ENCODE data around the gene FAM180B.
"Not testable (repeated sequence)": the region's sequence is repeated elsewhere in the genome, so short reads cannot be mapped to it uniquely, and the experiment has no call there.

The FAM180B gene, protein sequence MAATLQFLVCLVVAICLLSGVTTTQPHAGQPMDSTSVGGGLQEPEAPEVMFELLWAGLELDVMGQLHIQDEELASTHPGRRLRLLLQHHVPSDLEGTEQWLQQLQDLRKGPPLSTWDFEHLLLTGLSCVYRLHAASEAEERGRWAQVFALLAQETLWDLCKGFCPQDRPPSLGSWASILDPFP

DNA sequence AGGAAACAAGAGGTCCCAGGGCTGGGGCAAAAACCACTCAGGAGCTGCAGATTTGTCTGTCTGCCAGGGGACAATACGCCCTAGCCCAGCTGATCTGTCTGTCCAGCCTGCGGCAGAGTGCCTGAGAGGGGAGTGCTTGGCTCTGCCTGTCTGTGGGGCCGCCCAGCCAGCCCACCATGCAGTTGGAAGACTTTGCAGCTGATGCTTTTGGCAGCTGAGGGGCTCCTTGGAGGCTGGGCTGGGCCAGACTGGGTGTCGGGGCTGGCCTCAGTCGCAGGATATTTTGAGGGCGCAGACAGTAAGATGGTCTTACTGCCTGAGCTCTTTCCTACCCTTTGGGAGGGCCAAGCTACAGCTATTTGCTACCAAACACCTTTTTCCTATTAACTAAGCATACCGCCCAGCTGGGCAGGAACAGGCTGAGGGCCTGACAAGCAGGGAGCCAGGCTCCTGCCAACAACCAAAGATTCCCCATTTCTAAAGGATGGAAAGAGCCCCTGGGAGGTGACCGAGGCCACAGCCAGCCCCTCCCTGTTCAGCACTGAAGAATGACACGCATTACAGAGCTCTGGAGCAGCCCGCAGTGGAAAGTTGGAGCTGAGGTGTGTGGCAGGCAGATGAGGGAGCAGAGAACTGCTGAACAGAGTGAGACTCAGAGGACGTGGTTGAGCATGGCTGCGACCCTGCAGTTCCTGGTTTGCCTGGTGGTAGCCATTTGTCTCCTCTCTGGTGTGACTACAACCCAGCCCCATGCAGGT is at the start of gene FAM180B:
FAM180B (plus strand) TSS at position 581 of the 758 bp plus-strand sequence; CDS start at position 672, 91 bp downstream.
- DNase-seq (ENCODE audit: low read depth), result no peak

DNA sequence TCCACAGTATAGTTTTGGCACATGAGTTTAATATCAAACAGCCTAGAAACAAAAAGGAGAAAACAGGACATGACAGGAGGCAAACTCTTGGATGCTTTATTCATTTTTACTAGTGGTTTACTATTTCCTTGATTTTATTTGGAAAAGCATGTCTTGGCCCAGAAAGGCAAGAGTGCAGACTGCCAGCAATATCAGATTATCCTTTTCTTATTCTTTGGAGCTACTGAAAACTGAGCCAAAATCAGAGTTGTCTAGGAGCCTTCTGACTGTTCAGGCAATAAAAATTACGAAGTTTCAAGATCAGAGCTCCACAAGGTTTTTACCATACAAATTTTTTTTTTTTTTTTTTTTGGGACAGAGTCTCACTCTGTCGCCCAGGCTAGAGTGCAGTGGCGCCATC is 49.6 kb upstream of the FAM180B start:
- no peak for DNase-seq (ENCODE audit: low read depth)

- no peak for DNase-seq (ENCODE audit: low read depth)
Observed at GRCh38 chr11:47538741-47539565, 47.5 kb upstream of the FAM180B start.

DNA sequence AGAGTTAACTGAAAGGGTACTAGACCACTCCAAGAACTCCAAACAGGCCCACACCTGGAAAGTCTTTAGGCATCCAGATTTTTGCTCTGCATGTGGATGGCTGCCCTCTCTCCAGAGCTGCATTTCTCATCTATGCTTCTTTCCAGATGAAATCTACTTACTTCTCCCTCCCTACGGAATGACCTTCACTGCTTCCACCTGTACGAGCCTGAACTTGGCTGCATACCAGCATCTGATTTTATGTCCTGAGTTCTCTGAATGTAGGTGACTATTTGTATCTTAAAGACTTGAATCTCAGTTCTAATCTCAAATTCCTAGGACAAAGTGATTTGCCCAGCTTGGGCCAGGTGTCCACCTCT is 46.8 kb upstream of the FAM180B start:
- DNase-seq (ENCODE audit: low read depth), result no peak

DNA sequence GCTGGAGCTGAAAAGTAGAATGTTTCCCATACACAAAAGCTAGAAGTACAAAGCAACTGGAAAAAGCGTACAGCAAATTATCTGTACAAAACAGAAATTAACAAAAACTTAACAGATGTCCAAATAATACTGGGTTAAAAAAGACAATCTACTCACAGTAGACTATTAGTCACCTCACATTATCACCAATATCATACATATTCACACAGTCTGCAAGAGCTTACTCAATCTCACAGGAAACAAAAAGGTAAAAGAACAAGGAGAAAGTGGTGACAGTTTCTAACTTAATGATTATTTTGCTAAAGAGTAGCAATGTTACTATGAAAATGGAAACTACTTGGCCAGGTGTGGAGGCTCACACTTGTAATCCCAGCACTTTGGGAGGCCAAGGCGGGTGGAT is 45.4 kb upstream of the FAM180B start:
- DNase-seq (ENCODE audit: low read depth), result no peak

DNA sequence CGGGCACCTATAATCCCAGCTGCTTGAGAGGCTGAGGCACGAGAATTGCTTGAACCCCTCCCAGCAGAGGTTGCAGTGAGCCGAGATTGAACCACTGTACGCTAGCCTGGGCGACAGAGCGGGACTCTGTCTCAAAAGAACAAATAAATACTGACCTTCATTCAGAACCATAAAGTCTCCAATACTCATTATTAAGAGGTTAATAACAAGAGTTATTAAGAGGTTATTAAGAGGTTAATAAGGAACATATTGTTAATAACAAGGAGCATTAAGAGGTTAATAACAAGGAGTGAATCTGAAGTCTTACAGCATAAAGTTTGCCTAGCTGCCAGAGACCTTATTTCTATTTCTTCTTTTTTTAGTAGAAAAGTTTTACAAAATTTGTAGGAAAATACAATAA is 41.2 kb upstream of the FAM180B start:
- no peak for DNase-seq (ENCODE audit: low read depth)

GRCh38 chr11:47546274-47546673 is 40.2 kb upstream of the FAM180B start:
- DNase-seq (ENCODE audit: low read depth), result not testable (repeated sequence)

DNA sequence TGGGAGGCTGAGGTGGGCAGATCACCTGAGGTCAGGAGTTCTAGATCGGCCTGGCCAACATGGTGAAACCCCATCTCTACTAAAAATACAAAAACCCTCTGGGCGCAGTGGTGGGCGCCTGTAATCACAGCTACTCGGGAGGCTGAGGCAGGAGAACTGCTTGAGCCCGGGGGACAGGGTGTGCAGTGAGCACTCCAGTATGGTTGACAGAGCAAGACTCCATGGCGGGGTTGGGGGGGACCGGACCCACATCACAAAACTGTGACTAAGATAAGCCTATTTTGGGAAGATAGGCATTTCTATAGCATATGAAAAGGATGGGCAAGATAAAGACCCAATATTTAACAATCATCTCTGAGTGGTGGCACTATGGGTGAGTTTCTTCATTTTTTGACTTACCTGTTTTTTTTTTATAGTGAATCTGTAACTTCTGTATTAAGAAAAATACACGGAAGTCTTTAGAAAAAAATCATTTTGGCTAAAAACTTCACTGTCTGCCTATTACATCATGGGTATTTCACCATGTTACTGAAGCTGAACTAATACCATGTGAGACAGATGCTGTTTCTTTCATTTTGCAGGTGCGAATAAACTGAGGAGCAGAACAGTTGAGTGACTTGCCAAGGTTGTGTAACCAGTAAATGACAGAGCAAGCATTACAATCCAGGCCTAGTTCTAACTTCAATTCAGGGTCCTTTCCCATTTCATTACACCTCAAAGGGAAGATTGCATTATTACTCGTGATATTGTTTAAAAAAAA is 36.0 kb upstream of the FAM180B start:
- no peak for DNase-seq (ENCODE audit: low read depth)

GRCh38 chr11:47551086-47551485 is 35.4 kb upstream of the FAM180B start:
- DNase-seq (ENCODE audit: low read depth), result no peak

DNA sequence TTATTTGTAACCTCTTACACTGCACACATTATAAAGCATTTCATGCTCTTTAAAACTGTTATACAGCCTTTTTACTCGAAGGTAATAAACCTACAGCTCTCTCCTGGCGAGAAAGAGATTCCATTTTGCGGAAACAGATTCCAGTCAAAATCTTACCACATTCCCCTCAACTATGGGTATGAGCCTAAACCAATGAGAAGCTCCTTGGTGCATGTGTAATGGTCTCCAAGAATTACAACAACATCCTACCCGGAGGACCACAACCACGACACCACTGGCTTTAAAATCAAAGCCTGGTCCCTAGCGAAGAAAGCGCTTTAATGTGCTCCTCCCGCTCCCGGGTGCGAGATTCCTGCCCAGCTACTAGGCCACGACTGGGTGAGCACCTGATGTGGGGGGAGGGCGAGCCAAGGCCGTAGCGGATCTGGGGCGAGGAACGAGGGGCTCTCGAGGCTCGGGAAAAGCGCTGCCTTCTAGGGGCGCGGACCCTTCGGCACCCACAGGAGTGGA is 34.4 kb upstream of the FAM180B start:
- no peak for DNase-seq (ENCODE audit: low read depth)

DNA sequence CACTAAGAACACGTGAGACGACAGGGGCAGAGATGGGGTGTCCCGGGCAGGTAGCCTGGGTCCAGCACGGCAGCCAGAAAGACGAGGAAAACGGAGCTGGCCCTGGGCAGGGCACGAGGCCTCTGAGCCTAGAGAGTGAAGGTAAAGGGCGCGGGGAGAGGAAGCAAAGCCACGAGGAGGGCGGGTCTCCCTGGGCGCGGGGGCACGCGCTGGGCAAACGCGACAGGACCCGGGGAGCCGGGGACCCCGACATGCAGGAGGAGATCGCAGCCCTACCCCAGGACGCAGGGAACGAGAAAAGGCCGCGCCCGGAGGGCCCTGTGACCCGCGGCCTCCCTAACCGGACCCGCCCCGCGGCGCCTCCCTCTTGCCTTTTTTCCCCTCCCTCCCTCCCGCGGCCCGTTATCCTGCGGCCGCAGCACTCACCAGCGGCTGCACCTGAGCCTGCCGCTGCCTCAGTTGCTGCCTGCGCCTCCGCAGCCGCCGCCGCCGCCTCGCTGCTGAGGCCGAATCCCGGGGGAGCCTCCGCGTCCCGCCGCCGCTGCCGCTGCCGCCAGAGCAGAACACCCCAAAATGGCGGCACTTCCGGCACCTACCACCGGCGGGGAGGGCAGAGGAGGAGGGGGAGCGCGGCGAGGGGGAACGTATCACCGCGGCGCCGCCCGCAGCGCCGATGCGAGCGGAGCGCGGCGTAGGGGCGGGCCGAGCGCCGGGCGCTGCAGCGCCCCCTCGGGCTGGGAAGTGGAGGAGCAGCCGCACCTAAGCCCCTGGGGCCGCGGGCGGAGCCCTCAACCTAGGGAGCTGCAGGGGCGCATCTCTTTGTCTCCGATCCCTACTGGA is 33.7 kb upstream of the FAM180B start, which contains the start of gene CELF1:
CELF1 (minus strand) TSS at position 567 of the 840 bp plus-strand sequence. CDS start 53,609 bp downstream, outside the sequence.
- DNase-seq (ENCODE audit: low read depth), result peak; percentile 86

- no peak for DNase-seq (ENCODE audit: low read depth)
Observed at GRCh38 chr11:47553406-47553743, 33.1 kb upstream of the FAM180B start.

GRCh38 chr11:47557004-47557403 is 29.5 kb upstream of the FAM180B start:
- DNase-seq (ENCODE audit: low read depth), result not testable (repeated sequence)

GRCh38 chr11:47558695-47559094 is 27.8 kb upstream of the FAM180B start:
- no peak for DNase-seq (ENCODE audit: low read depth)

DNA sequence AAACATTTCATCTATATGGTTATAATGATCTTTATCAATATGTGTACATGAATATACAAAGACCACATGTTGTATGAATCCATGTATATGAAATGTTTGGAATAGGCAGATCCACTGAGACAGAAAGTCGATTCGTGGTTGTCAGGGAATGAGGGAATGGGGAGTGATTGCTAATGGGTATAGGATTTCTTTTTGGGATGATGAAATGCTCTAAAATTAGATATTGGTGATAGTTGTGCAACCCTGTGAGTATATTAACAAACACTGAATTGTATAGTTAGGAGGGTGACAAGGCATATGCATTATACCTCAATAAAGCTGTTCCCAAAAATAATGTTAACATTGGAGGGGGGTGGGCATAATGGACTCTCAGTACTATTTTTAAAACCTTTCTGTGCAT is 26.1 kb upstream of the FAM180B start:
- no peak for DNase-seq (ENCODE audit: low read depth)

DNA sequence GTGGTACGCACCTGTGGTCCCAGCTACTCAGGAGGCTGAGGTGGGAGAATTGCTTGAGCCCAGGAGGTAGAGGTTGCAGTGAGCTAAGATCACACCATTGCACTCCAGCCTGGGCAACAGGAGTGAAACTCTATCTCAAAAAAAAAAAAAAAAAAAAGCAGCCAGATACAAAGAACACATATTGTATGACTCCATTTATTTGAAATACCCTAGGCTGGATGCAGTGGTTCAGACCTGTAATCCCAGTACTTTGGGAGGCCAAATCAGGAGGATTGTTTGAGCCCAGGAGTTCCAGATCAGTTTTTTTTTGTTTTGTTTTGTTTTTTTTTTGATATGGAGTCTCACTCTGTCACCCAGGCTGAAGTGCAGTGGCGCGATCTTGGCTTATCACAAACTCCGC is 24.1 kb upstream of the FAM180B start:
- not testable (repeated sequence) for DNase-seq (ENCODE audit: low read depth)

DNA sequence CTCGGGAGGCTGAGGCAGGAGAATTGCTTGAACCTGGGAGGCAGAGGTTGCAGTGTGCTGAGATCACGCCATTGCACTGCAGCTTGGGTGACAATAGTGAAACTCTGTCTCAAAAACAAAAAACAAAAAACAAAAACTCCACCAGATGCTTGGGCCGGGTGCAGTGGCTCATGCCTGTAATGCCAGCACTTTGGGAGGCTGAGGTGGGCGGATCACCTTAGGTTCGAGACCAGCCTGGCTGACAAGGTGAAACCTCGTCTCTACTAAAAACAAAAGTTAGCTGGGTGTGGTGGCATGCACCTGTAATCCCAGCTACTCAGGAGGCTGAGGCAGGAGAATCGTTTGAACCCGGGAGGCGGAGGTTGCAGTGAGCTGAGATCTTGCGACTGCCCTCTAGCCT is 22.1 kb upstream of the FAM180B start:
- not testable (repeated sequence) for DNase-seq (ENCODE audit: low read depth)

DNA sequence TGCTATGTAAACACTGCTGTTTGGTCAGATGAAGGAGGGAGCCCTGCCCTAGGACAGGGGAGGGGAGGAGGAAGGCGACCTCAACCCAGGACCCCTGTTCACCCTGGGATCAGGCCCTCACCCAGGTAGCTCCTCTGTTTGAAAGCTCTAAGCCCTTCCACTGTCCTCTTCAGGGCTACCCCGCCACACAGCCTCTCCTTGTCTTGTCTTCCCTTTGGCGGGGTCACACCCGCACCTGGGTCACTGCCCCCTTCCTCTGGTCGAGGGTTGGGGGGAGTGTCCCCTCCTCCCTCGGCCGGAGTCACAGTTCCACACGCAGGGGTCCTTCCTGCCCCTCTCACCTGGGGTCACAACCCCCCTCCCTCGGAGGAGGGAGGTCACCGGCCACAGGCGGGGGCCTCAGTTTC is 21.5 kb upstream of the FAM180B start:
- DNase-seq (ENCODE audit: low read depth), result no peak

GRCh38 chr11:47565340-47566148 is 20.9 kb upstream of the FAM180B start, which contains the start of gene PTPMT1:
Gene PTPMT1, plus strand, starts transcription at chr11:47565599. Its CDS starts 24 bp downstream, at chr11:47565623.
- DNase-seq (ENCODE audit: low read depth), result no peak

DNA sequence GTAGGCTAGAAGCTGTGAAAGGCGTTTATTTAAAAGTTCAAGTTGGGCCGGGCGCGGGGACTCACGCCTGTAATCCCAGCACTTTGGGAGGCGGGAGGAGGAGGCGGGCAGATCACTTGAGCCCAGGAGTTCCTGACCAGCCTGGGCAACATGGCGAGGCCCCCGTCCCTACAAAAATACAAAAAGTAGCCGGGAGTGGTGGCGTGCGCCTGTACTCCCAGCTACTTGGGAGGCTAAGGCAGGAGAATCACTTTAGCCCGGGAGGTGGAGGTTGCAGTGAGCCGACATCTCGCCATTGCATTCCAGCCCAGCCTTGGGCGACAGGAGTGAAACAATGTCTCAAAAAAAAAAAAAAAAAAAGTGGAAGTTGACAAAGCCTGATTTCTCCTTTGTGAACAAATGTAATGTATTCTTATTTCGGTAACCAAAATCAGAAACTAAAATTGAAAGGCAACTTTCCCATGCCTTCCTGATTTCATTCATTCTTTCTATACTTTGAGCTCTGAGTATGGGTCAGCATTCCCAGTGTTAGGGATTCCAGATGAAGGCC is 20.3 kb upstream of the FAM180B start:
- no peak for DNase-seq (ENCODE audit: low read depth)

Data from stimulated activated CD8-positive, alpha-beta memory T cell treated with anti-CD3 and anti-CD28 coated beads, Interleukin-12 subunit alpha, Interleukin-12 subunit beta, amount 100 ng/mL, for 1 hour (primary cell).